Stromal cell of bone marrow (primary cell): Measurements from ENCODE around the gene TXLNG.
A peak's percentile ranks its signal among the peaks of the same experiment; 100 is the strongest.
"Not testable (repeated sequence)": the region's sequence is repeated elsewhere in the genome, so short reads cannot be mapped to it uniquely, and the experiment has no call there.

Source experiments
- DNase-seq: peaks from one replicate; pipeline ENCODE4 v3.0.0-alpha.2; 2012; ENCODE audit warnings: low read depth

Gene TXLNG

GRCh38 chrX:16839219-16839851 lies 53.1 kb downstream of the TXLNG start:
- DNase-seq, result no peak

- peak; percentile 26 for DNase-seq
Observed at GRCh38 chrX:16839852-16840460, 53.7 kb downstream of the TXLNG start.

DNA sequence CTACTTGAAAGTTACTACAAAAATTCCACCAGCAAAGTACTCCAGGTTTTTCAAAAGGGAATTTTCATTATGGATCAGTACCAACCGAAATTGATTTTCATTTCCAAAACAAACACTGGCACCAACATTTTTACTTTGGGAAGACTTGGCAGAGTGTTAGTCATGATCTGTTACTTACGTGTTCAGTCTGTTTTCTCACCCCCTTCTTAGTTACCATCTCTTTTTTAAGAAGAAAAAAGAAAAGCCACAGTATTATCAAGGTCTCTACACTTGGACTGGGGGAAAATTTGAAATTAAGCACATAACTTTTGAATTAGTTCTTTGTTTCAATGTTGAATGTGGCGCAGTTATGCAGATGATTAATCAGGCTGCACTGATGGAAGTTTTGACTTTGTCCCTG lies 56.4 kb downstream of the TXLNG start:
- DNase-seq, result no peak

DNA sequence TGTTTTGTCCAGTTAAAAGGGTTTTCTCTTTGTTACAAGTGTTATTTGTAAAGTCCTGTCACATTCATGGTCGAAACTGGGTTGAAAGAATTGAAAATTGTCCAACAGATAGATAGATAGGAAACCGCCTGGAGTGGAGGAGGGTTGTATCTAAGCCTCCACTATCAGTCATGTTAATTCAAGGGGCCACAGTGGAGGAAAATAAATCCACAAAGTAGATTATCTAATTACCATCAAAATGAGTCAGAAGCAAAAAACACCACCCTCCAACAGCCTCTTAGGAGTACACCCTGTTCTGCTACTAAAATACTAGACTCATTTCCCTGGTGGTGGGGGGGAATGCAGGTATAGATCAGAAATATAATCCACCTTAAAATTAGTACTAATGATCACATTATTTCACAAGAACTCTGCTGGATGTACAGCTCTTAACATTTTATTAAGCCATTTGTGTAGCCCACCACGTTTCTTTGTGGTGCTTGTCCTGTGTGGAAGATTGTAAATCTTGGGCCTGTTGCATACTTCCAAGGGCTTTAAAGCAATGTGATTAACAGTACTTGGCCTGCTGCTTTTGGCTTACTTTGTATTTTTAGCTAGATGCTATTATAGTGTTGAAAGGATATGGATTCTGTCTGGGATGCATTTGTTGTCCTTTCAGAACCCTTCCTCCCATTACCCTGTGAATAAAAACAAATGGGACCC lies 57.1 kb downstream of the TXLNG start:
- no peak for DNase-seq

DNA sequence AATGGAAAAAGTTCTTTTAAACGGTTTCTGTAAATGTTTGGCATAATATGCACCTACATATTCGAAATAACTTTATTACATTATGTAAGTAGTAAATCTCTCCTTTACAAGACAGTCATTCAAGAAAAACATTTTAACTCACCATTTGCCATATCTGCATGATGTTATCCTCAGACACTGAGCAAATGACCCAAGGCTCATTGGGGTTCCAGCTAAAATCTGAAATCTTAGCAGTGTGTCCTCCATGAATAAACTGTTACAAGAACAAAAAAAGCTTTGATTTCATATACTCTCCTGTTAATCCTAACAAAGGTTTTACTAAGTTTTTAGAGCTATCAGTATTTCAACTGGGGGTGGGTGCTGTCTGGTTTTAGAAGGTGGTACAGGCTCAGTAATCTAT lies 59.4 kb downstream of the TXLNG start:
- no peak for DNase-seq

DNA sequence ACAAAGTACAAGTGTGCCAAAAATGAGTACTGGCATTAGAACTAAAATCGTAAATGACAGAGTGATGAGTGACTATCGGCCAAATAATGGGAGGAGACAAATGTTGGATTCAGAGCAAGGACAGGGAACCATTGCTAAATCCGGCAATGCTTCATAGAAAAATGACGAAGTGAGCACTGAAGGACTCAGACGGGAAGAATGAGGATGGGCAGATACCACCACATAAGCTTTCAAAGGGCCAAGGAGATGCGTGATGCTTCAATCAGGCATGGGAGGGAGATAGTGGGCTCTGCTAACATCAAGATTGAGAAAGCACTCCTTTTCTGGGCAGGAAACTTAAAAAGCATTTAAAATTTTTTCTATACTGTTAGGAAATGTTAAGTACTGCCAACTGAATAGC lies 62.3 kb downstream of the TXLNG start:
- DNase-seq, result no peak

DNA sequence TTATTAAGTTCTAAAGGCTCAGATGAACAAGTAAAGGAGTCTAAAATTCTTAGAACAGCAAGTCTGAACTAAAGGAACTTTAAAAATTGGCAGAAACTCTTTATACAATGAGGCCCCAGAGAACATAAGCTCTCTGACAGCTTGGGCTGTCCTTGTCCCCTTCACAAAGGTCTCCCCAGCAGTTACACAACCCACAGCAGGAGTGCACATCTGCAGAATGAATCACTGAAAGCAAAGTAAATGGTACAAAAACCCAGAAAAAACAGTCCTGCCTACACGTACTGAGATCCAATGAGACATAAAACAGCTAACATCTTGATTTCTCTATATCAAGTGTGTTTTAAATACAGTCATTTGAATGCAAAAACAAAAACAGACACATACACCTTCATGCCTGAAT lies 65.2 kb downstream of the TXLNG start:
- DNase-seq, result no peak

GRCh38 chrX:16851827-16852226 lies 65.6 kb downstream of the TXLNG start:
- no peak for DNase-seq

- no peak for DNase-seq
Observed at GRCh38 chrX:16852617-16853179, 66.4 kb downstream of the TXLNG start.

- DNase-seq, result no peak
Observed at GRCh38 chrX:16853537-16853936, 67.3 kb downstream of the TXLNG start.

GRCh38 chrX:16855363-16856075 lies 69.3 kb downstream of the TXLNG start:
- DNase-seq, result no peak

- DNase-seq, result not testable (repeated sequence)
Observed at GRCh38 chrX:16856076-16856404, 69.8 kb downstream of the TXLNG start.

- no peak for DNase-seq
Observed at GRCh38 chrX:16856744-16857143, 70.5 kb downstream of the TXLNG start.

GRCh38 chrX:16862829-16863228 lies 76.6 kb downstream of the TXLNG start:
- DNase-seq, result no peak

DNA sequence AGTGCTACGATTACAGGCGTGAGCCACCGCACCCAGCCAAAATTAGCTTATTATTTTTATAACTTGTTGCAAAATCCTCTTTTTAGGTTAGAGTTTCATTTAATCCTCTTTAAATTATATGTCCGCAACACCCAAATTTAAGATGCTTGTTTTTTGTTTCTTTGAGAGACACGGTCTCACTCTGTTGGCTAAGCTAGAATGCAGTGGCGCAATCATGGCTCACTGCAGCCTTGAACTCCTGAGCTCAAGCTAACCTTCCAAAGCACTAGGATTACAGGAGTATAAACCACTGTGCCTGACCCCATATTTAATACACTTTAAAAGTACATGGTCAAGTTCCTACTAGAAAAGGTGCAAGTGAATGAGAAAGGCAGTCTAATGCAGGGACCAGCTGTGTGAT lies 81.7 kb downstream of the TXLNG start:
- no peak for DNase-seq

GRCh38 chrX:16868920-16869319 lies 82.7 kb downstream of the TXLNG start:
- no peak for DNase-seq

GRCh38 chrX:16869393-16870094 lies 83.3 kb downstream of the TXLNG start:
- DNase-seq, result no peak

DNA sequence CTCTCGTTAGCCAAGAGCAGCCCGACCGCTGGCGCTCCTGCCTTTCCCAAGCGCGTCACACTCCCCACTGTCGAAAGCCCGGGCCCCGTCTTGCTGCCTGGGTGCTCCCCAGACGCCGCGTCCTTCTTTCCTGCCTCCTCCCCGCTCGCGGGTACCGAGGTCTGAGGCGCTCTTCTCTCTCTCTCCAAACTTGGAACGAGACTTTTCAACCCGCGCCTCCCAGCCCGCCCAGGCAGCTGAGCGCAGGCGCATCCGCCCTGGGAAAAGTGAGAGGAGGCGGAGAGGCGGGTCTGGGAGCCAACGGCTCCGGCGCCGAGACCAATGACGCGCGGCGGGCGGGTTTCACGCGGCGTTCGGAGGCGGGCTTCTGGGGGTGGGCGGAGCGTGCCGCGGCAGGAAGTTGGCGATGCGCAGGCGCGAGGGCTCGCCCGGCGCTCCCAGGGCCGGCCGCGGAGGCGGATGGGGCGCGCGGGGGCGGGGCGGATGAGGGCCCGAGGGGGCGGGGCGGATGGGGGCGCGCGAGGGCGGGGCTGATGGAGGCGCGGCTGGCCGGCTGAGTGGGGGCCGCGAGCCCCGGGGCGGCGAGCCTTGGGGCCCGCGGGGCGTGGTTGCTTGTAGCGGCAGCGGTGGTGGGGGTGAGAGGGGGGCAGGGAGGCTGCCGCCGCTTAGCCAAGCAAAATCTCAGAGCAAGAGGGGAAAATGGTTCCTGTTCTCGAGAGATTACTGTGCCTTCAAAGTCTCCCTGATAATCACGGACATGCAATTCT lies 84.0 kb downstream of the TXLNG start, which contains the start of gene RBBP7:
TSS of gene RBBP7 (minus strand) at position 268 of the 767 bp plus-strand sequence. CDS start 309 bp downstream, outside the sequence.
- DNase-seq, result peak; percentile 83

- DNase-seq, result no peak
Observed at GRCh38 chrX:16870862-16871815, 84.9 kb downstream of the TXLNG start.

DNA sequence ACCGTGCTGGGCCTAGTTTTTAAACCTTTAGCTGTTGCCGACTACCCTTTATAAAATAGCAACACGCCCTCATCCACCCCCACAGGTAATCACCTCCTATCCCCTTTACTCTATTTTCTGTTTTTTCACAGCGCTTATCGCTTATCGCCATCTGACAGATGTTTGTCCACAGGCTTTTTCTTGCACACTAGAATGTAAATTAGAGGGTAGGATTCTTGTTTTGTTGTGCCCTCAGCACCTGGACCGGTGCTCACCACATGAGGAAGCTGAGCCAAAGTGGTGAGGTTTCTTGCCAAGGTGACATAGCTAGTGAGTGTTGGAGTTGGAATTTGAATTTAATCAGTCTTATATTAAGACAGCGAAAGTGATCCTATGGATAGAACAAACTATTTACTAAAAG lies 86.8 kb downstream of the TXLNG start:
- no peak for DNase-seq
